ENCODE data around the gene NOL9. TPM values are rescaled to one million over a fixed set of nuclear protein-coding genes. Genes with fewer than 3 reads are reported as not detected.

NOL9 gene
- total and polyA plus RNA-seq, 2 donors (not counting 3 experiments of a cell fraction or from before 2014, with no cell fraction given) = 14.1 to 42.9 TPM

DNA sequence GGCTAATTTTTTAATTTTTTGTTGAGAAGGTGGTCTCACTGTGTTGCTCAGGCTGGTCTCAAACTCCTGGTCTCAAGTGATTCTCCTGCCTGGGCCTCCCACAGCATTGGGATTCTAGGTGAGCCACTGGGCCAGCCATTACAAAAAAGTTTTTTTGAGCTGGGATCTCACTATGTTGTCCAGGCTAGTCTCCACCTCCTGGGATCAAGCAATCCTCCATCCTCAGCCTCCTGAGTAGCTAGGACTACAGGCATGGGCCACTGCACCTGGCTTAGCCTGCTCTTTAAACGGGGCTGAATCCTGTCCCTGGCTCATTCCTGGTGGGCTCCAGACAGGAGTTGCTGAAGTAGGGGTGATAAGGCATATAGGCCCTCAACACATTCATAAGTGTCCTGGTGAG is 3.3 kb upstream of the NOL9 start:
- Histone ChIP-seq H3K27ac (ENCODE audit: insufficient read depth, low read depth, low read length) (no peak overlapping the region), H3K4me2 (ENCODE audit: insufficient read depth, low read length) (no peak overlapping the region), H3K4me1 (ENCODE audit: control insufficient read depth, extremely low read depth, insufficient read depth, low read length) (peaks cover 9% of the 10 kb centered on the region), H3K27me3 (ENCODE audit: control insufficient read depth in 2 of 2, insufficient read depth in 2 of 2, low read length in 2 of 2) (peaks cover 0 to 3% of the 10 kb centered on the region in 2 experiments), H4K20me1 (replicated peaks; ENCODE audit: control insufficient read depth, extremely low read depth, insufficient read depth, low read length) (no peaks in the 10 kb centered on the region), H3K36me3 (ENCODE audit: control insufficient read depth in 2 of 2, extremely low read depth in 1 of 2, insufficient read depth in 2 of 2, low read length in 2 of 2) (no peaks in the 10 kb centered on the region), H3K9me3 (replicated peaks; ENCODE audit: control insufficient read depth, insufficient read depth, low read length) (no peaks in the 10 kb centered on the region), H3K79me2 (ENCODE audit: control insufficient read depth, insufficient read depth, low read length) (peaks cover 16% of the 10 kb centered on the region), H3K9me1 (replicated peaks; ENCODE audit: control insufficient read depth, extremely low read depth, insufficient read depth, low read length) (no peaks in the 10 kb centered on the region), H3K9ac (replicated peaks; ENCODE audit: extremely low read depth, insufficient read depth, low read length) (no peak overlapping the region), H3K4me3 (replicated peaks in 1 of 3; ENCODE audit: insufficient read depth in 1 of 3, low read depth in 1 of 3, low read length in 3 of 3) (no peak overlapping the region), H2AFZ (ENCODE audit: low read depth, low read length) (no peak overlapping the region)
- dilution Hi-C loops (cut with MboI; ENCODE audit: extremely low pct_ligation_motif_present, low sequenced_read_pairs) (no loop called here), intact Hi-C loops (cut with micrococcal nuclease) (no loop called here)
- FAIRE-seq (no peak), DNase-seq (ENCODE audit: low read depth, low spot score) (no peak)
- ChIA-PET POLR2A (interaction anchor here (0.7 kb wide), 1 partner anchor 88 kb away, joined by 3 read pairs; no protein-coding TSS in a partner anchor), CTCF (interaction anchor here (0.6 kb wide), 1 partner anchor 10 kb away, joined by 3 read pairs; no protein-coding TSS in a partner anchor)
- no TSS peak for BruUV-seq (replicated peaks)
- TF ChIP-seq FOS (IDR thresholded peaks at IDR 0.05; ENCODE audit: borderline replicate concordance, insufficient read depth, low read length) (no peak), JUN (IDR thresholded peaks at IDR 0.05; ENCODE audit: borderline replicate concordance, insufficient read depth, insufficient read length, low read depth) (no peak), POLR2AphosphoS5 (IDR thresholded peaks at IDR 0.05; ENCODE audit: insufficient read depth, low read depth, low read length) (no peak), POLR2A (IDR thresholded peaks at IDR 0.05; ENCODE audit: low read depth, low read length) (no peak), GATA2 (IDR thresholded peaks at IDR 0.05; ENCODE audit: insufficient read depth, insufficient read length, low read depth, low read length) (no peak), MYC (IDR thresholded peaks at IDR 0.05; ENCODE audit: low read depth, low read length) (no peak), EZH2 (IDR thresholded peaks at IDR 0.05; ENCODE audit: borderline replicate concordance, low read depth, low read length, severe bottlenecking) (no peak)
- TF ChIP-seq, protein P1, sequence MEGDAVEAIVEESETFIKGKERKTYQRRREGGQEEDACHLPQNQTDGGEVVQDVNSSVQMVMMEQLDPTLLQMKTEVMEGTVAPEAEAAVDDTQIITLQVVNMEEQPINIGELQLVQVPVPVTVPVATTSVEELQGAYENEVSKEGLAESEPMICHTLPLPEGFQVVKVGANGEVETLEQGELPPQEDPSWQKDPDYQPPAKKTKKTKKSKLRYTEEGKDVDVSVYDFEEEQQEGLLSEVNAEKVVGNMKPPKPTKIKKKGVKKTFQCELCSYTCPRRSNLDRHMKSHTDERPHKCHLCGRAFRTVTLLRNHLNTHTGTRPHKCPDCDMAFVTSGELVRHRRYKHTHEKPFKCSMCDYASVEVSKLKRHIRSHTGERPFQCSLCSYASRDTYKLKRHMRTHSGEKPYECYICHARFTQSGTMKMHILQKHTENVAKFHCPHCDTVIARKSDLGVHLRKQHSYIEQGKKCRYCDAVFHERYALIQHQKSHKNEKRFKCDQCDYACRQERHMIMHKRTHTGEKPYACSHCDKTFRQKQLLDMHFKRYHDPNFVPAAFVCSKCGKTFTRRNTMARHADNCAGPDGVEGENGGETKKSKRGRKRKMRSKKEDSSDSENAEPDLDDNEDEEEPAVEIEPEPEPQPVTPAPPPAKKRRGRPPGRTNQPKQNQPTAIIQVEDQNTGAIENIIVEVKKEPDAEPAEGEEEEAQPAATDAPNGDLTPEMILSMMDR (IDR thresholded peaks at IDR 0.05; ENCODE audit: extremely low read depth in 1 of 2, insufficient read depth in 1 of 2, low read depth in 1 of 2, low read length in 2 of 2) = no peak
- TF ChIP-seq, protein P2, sequence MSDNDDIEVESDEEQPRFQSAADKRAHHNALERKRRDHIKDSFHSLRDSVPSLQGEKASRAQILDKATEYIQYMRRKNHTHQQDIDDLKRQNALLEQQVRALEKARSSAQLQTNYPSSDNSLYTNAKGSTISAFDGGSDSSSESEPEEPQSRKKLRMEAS (IDR thresholded peaks at IDR 0.05; ENCODE audit: insufficient read depth, insufficient read length) = no peak

Measured in endothelial cell of umbilical vein (primary cell).